Activated CD8-positive, alpha-beta memory T cell treated with anti-CD3 and anti-CD28 coated beads, Interleukin-2, amount 50 U/mL, for 48 hours (primary cell): ENCODE measurements around the gene ANKRD66.
"Not testable (repeated sequence)": the region's sequence is repeated elsewhere in the genome, so short reads cannot be mapped to it uniquely, and the experiment has no call there.

Experiments
- DNase-seq: peaks from one replicate; pipeline ENCODE4 v3.0.0-alpha.2; 2020

ANKRD66 gene

DNA sequence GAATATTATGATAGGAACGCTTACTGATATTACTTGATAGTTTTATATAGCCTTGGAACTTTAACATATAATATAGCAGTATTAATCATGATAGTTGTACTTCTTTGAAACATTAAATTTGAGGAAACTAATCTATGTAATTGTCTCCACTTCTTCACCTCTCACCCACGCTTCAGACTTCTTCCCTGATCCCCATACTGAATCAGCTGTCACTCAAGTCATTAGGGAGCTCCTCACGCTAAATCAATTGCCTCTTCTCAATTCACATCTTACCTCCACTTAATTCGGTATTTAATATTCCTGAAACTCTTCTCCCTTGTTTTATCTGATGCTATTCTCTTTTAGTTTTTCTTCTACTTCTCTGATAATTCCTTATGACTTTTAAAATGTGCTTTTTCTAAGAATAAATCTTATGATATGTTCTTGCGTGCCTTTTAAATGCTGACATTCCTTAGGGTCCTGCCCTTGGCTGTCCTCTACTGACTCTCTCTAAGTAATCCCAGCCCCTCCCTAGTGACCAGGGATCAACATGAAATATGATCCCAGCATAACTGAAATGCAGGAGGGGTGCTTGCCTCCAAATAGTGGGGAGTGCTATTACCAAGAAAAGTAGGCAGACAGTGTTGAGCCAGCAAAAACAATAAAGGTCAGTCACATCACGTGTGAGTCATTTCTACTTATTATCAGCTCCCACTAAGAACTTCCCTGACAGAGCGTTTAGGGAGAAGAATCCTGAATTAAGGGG is 9.9 kb downstream of the ANKRD66 start:
- no peak for DNase-seq

DNA sequence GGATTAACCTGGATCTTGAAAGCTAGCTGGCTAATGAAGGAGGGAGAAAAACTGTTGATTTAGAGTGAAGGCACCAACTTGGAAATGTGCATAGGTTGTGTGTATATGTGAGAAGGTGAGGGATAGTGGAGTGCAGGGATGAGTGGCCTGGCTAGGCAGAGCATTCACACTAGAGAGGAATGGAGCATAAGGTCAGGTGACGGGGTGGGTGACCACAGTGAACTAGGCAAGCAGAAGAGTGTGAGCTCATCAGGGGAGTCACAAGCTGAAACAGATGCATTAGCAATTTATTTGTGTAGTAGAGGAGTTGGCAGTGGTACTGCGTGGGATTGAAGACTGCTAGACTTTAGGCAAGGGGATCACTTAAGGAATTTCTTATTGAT is 10.5 kb downstream of the ANKRD66 start:
- no peak for DNase-seq

DNA sequence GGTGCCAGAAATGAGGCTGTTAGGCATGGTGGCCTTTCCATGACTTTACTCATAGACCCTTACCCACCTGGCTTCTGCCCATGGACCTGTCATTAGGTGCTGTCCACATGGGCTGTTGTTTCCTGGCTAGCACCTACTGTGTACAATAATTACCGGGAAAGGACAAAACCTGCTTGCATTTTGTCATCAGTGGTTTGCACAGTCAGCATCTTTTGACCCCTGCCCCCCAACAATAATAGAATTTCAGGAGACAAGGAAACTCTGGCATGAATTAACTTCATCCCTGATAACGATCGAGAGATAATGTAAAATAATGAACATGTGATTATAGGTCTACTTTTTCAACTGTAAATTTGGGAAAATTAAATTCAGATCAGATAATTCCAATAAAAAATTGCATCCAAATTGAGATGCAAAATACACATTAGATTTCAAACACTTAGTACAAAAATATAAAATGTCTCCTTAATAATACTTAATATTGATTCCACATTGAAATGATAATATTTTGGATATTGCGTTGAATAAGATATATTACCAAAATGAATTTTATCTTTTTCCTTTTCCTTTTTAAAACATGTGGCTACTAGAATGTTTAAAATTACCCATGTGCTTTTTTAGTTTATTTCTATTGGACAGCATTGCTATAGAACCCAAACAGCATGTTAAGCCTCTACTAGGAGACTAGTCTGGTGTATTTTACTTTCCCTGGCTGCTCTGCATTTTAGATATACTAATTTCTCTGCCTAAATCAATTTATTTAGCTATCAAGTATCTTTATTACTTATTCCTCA is 12.4 kb downstream of the ANKRD66 start:
- no peak for DNase-seq

DNA sequence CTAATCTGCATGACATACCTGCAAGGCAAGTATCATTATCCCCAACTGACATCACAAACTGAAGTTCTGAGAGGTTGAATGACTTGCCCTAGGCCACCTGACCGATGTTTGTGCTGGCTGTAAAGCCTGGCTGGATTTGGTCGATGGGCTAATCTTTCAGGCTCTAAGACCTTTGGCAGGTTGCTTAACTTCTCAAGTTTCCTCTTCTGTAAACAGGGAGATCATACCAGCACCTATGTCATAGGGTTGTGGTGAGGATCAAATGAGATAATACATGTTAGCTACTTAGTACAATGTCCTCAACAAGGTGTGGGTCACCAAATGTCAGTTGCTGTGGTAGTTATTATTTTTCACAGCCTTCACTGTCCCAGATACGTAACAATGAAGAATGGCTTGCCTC is 14.2 kb downstream of the ANKRD66 start:
- DNase-seq, result no peak

DNA sequence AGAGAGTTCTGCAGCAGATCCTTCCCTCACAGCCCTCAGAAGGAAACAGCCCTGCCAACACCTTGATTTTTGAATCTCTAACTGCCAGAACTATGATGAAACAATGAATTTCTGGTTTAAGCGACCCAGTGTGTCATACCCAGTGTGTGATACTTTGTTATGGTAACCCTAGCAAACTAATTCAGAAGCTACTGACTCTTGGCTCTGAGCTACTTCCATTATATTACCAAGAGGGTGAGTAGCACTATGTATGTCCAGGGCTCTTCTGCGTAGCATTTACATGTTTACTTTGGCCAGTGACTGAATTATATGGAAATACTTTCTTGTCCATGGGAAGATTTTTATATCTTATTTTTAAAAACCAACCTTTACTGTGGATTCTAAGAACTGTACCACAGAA is 16.7 kb downstream of the ANKRD66 start:
- DNase-seq, result no peak

DNA sequence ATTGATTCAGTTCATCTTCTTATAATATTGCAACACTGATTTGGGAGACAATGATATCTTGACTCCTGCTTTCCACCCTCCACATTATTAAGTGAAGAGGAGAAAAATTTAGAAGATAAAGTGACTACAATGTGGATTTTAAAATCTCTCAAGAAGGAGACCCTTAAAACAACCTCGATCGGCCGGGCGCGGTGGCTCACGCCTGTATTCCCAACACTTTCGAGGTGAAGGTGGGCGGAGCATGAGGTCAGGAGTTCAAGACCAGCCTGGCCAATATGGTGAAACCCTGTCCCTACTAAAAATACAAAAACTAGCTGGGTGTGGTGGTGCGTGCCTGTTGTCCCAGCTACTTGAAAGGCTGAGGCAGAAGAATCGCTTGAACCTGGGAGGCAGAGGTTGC is 17.5 kb downstream of the ANKRD66 start:
- DNase-seq, result not testable (repeated sequence)

DNA sequence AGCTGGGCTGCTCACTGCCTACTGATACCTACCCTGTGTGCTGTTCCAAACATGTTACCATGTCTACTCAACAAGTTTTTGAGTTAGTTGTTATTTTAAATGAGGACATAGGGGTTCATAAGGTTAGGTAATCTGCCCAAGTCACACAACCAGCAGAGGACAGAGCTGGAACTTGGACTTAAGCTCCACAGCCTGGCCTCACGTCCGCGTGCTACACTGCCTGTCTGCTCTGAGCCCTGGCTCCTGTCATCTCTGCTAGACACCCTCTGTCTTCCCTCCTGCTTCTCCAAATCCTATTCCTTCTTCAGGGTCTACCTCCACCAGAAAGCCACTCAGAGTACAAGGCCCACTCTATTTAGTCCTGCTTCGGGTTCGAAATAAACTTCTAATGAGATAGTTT is 18.2 kb downstream of the ANKRD66 start:
- no peak for DNase-seq

DNA sequence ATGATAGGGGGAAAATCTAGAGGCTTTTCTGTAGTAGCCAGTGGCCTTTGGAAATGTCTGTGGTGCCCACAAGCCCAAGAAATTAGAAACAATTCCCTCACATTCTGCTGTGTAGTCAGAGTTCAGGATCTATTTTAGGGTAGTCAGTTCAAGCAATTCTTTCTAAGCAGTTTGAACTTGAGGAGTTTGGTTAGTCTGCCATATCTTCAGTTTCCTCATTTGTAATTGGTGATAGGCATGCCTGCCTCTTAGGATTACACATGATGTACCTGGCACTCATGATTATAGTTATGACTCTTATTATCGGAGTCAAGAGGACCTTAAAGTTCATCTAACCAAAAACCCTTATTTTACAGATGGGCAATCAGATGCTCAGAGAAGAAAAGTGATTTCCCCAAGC is 25.3 kb downstream of the ANKRD66 start:
- no peak for DNase-seq

DNA sequence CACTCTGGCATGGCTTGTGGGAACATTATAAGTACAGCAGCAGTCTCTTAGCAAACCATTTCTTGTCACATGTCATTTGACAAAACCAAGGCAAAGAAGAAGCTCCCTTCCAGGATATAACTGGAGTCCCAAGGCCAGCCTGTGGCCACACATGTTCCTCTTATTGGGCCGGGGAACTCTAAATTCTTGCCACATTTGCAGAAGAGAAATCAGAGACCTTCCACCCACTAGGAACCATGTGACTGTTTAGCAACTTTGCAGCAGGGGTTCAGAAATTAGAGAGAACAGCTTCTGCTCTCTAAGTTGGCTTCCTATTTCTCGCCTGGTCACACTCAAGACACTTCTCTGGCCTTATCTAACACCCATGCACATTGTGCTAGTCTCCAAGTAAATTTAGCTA is 26.0 kb downstream of the ANKRD66 start:
- DNase-seq, result no peak

DNA sequence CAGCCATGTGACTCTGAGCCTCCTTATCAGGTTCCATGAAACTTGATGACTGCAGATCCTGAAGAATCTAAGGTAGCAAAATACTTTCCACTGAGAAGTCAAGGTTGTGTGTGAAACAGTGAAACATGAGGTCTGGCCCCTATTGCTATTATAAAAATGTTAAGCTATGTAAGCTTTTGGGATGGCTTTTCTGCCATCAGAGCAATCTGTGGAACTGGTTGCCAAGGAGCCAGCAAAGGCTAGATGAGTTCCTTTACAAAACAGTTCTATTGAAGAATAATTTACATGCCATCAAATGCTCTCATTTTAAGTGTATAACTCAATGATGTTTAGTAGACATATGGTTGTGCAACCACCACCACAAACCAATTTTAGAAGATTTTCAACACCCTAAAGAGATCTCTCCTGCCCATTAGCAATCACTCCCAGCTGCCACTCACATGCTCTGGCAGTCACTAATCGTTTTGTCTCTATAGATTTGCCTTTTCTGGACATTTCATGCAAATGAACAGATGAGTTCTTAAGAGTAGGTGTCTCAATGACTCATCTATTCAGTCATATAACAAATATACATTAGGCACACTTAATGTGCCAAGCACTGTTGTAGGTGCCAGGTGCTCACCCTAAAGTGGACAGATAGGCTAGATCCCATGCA is 26.6 kb downstream of the ANKRD66 start:
- DNase-seq, result no peak

DNA sequence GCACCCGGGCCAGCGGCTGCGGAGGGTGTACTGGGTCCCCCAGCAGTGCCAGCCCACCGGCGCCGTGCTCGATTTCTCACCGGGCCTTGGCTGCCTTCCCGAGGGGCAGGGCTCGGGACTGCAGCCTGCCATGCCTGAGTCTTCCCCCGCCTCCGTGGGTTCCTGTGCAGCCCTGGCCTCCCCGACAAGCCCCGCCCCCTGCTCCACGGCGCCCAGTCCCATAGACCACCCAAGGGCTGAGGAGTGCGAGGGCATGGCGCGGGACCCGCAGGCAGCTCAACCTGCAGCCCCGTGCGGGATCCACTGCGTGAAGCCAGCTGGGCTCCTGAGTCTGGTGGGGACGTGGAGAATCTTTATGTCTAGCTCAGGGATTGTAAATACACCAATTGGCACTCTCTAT is 28.0 kb downstream of the ANKRD66 start:
- DNase-seq, result not testable (repeated sequence)

DNA sequence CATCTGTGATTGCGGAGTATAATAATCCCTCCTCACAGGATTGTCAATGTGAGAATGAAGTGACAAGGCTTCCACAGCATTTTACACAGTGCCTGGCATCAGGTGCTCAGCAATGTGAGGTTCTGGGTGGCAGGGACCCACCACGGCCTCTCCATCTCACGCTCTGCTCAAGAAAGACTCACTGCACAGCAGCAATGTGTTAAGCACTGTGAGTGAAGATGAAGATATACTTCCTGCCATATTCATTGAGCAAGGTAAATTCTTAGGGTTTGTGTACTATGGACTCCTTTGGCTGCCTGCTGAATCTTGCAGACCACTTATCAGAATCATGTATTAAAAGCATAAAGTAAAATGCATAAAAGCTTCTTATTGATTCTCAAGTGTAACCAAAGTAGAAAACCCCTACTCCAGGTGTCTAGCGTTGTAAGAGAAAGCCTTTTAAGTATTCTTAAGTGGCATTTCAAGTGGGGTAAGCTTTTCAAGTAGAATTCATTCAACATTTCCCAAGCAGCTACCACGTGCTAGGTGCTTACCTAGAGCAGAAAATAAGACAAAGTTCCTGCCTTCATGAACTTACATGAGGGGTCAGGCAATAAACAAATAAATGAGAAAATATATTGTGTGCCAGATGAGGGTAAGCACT is 29.5 kb downstream of the ANKRD66 start:
- no peak for DNase-seq

DNA sequence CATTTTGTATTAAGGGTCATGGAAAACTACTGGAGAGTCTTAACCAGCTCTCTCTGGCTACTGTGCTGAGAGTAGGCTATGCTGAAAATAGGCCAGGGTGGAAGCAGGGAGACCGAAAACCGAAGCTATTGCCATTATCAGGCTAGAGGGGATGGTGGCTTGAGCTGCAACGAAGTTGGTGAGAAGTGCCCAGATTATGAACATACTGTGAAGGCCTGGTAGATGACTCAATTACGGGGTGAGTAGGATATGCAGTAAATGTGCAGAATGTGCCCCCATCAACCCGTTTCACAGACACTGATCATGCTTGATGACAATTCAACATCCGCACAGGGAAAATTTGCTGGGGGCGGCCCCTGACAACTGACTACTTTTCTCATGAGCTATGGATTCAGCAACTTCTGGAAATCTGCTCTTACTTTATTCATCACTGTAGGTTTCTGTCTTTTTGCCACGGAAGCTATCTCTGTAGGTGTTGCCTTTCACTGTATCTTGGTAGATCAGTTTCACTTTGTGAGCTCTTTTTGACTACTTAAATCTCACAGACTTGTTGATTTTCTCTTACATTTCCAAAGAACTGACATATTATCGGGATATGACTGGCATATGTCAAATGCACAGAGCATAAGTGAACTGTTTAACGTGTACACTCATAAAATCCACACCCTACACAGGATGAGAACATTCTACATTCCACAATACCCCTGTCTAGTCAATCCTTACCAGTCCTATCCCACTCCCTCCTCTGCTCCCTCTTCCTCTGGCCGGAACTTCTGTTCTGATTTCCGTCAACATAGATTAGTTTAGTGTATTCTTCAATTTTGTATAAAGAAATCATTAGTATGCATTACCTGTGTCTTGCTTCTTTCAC is 31.0 kb downstream of the ANKRD66 start:
- DNase-seq, result no peak

DNA sequence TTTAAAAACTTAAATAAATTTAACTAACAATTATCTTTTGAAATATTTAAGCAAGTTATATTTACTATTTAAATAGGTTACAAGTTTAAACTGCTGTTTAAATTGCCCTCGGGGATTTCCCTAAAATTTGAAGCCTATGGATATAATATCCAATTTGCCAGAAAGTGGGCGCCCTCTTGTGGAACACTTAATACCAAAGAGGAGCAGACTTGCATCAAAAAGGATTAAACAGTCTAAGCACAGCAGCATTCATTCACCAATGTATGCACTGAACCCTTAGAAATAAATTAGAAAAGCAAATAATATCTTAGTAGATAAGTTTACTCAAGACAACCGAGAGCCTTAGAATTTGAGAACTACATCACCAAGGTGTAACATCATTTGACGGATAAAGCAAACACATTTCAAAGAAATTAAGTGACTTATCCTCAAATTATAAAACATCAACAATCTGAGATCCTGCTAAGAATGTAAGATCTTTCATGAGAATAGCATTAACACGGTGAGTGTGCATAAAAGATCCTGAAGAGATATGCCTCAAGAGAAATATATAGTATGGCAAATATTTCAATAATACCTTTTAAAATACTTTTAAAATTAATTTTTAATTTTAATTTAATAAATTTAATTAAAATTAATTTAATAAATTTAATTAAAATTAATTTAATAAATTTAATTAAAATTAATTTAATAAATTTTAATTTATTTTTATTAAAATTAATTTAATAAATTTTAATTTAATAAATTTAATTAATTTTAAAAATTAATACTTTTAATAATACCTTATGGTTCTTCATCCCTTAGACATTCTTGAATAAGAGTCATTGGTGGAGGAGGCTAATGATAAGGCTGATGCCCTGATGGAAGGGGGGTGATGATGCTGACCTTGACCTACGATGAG is 35.0 kb downstream of the ANKRD66 start:
- no peak for DNase-seq

DNA sequence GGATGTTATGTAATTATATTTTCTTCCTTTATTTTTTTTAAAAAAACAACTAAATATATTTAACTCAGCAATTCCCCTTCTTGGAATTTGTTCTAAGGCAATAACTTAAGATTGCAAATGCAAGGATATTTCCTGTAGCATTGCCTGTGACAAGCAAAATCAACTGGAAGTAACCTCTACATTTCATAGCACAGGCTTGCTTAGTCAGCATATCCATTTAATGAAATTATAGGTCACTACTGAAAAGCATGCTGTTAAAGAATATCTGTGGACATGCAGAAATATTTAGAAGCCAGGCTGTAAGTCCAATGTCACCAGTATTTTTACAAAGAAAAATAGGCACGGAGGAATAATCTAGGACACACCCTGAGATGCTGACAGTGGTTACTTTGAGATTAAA is 37.8 kb downstream of the ANKRD66 start:
- no peak for DNase-seq

DNA sequence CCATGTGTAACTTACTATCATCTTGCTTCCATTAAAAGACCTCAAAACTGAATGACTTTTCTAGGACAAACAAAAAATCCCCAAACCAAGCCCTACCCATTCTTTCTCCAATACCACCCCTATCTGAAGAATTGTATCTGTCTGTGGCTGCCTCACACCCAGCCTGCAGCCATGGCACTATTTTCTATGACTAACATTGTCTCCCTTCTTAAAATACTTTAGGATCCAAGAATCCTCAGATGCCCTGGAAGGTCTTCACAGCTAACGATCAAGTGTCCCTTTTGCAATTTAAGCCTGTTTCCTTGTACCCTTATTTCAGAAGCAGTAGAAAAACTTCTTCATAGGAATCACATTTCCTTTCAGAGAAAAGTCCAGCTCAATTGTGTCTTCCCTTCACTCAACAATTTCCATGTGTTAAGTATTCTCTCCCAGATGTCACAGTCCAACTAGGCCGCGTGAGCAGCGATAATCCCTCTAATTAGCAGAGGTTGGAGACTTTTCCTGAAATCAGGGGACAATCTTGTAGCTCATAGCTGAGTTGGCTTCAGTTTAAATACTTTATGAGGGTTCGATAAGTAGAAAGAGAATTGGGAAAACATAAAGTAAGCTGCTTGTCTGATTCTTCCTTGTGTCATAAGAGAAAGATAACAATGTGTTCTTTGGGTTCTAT is 41.3 kb downstream of the ANKRD66 start:
- no peak for DNase-seq

DNA sequence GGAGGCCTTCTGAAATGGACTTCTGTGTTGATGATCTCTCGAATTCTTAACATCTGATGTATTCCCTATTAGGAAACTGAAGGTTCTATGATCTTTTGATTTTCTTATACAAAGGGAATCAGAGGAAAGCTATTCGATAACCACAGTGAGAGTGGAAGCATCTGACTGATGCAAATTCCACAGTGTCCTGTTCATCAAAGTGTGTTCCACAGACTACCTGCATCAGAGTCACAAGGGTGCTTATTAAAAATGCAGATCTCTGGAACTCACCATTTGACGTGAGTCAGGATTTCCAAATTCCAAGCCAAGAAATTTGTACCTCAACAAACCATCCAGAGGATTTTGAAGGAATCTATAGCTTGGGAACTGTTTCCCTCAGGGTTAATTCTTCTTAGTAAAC is 42.1 kb downstream of the ANKRD66 start:
- no peak for DNase-seq

DNA sequence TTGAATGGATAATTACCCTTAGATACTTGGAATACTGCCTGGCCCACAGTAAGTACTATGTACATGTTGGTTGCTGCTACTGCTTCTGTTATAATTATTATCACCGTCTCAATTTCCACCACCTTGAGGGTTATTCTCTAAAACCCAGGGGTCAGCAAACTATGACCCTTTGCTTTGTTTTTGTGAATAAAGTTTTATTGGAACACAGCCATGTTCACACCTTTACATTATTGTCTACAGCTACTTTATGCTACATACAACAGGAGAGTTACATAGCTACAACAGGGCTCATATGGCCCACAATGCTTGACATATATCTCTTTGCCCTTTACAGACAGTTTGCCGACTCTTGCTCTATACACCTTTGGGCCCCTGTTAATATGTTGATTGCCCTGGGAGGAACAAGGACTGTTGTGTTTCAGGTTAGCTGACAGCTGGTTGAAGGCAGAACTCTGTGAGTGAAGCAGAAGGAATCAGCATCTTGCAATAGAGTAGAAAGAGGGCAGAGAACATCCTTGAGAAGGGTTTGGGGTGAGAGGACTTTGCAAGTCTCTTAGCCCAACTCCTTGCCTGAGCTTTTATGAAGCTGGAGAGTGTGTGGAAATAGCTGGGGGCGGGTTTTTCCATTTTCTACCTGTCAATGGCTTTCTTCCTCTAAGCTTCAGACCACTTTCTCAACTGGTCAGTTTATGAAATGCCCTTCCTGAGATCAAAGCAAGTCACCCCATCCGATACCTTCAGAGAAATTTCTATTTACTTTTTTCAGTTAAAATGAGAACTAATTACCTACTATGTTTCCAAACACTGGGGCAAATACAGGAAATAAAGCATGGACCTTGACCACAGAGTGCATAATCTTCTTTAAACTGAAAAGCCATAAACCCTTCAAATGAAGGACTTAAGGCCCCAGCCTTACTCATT is 43.0 kb downstream of the ANKRD66 start:
- no peak for DNase-seq

DNA sequence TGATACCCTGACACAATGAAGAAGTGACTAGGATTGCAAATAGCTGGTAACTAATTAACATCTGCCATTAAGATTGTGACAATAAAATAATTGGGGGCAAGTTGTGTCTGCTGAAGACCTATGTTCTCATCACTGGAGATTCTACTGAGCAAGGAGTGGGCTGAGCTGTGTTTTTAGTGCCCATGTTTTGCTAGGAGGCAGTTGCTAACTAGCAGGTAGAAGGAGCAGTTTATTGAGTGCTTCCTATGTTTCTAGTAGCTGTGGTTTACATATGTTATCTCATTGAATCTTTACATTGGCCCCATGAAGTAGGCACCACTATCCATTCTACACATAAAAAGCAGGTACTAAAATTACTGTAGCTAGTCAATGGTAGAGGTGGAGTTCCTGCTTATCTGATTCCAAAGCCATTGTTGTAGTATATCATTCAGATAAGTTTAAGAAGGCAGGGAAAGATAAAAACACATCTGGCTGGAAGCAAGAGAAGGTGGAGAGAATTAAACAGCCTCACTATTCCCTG is 43.7 kb downstream of the ANKRD66 start:
- no peak for DNase-seq
